Keratinocyte (primary cell): ENCODE results near the gene CNTLN. TPM values are rescaled to one million over a fixed set of nuclear protein-coding genes. Genes with fewer than 3 reads are reported as not detected.
"Not testable (repeated sequence)": the region's sequence is repeated elsewhere in the genome, so short reads cannot be mapped to it uniquely, and the experiment has no call there.

ENCODE experiments used
- DNase-seq: peaks from one replicate; pipeline ENCODE4 v3.0.0-alpha.2; 2011; ENCODE audit warnings: low read depth, missing footprints, low spot score
- FAIRE-seq: peaks from 2 replicates; lab custom pipeline; 2011; peaks lifted over from hg19 to GRCh38; lab: Jason Lieb, UNC
- H2AFZ ChIP-seq: 2 replicates; pipeline ENCODE4 v1.6.0; 2012; ENCODE audit warnings: low read length, control low read depth, inconsistent platforms; ENCODE audit not compliant: control insufficient read depth
- H3K27ac ChIP-seq: 2 replicates; pipeline ENCODE4 v1.5.1; 2011; ENCODE audit warnings: low read length; ENCODE audit not compliant: control insufficient read depth, insufficient read depth
- H3K27me3 ChIP-seq: 3 replicates; pipeline ENCODE4 v1.6.0; 2011; ENCODE audit warnings: low read length; ENCODE audit not compliant: control insufficient read depth, insufficient read depth; ENCODE audit errors: extremely low read depth
- H3K36me3 ChIP-seq, 2 experiments: 2 replicates in 1 of 2; 3 replicates in 1 of 2; pipeline ENCODE4 v1.5.1; 2011; ENCODE audit warnings: low read length in 2 of 2, mild to moderate bottlenecking in 1 of 2; ENCODE audit not compliant: control insufficient read depth in 2 of 2, insufficient read depth in 2 of 2; ENCODE audit errors: extremely low read depth in 1 of 2
- H3K4me1 ChIP-seq: 3 replicates; pipeline ENCODE4 v1.5.1; 2011; ENCODE audit warnings: low read length; ENCODE audit not compliant: control insufficient read depth, insufficient read depth; ENCODE audit errors: extremely low read depth
- H3K4me2 ChIP-seq: 3 replicates; pipeline ENCODE4 v1.6.0; 2011; ENCODE audit warnings: low read depth, low read length; ENCODE audit not compliant: control insufficient read depth, insufficient read depth; ENCODE audit errors: extremely low read depth
- H3K4me3 ChIP-seq, 3 experiments: fragments of 200-600 bp in 1 of 3; sonication (generic) in 1 of 3; 2 replicates in 2 of 3; 3 replicates in 1 of 3; pipeline ENCODE4 v1.5.1; 2011 to 2016; ENCODE audit warnings: low read length in 3 of 3, mild to moderate bottlenecking in 3 of 3, control low read depth in 2 of 3, inconsistent platforms in 1 of 3, low read depth in 1 of 3, mixed read lengths in 1 of 3, mixed run types in 1 of 3, moderate library complexity in 1 of 3; ENCODE audit not compliant: control insufficient read depth in 2 of 3, insufficient read depth in 2 of 3; ENCODE audit errors: extremely low read depth in 1 of 3
- H3K79me2 ChIP-seq: 2 replicates; pipeline ENCODE4 v1.6.0; 2012; ENCODE audit warnings: low read length; ENCODE audit not compliant: control insufficient read depth, insufficient read depth
- H3K9ac ChIP-seq: 3 replicates; pipeline ENCODE4 v1.6.0; 2011; ENCODE audit warnings: low read length; ENCODE audit not compliant: control insufficient read depth, insufficient read depth; ENCODE audit errors: extremely low read depth
- H3K9me1 ChIP-seq: 3 replicates; pipeline ENCODE4 v1.6.0; 2011; ENCODE audit warnings: low read length; ENCODE audit not compliant: control insufficient read depth, insufficient read depth; ENCODE audit errors: extremely low read depth
- H3K9me3 ChIP-seq: 2 replicates; pipeline ENCODE4 v1.5.1; 2012; ENCODE audit warnings: low read depth, low read length; ENCODE audit not compliant: control insufficient read depth
- H4K20me1 ChIP-seq: 3 replicates; pipeline ENCODE4 v1.6.0; 2011; ENCODE audit warnings: low read length; ENCODE audit not compliant: control insufficient read depth, insufficient read depth; ENCODE audit errors: extremely low read depth
- CTCF ChIP-seq, 3 experiments: IDR thresholded peaks in 1 of 3; conservative IDR thresholded peaks in 1 of 3; optimal IDR thresholded peaks in 1 of 3; 2 replicates in 2 of 3; 3 replicates in 1 of 3; pipeline versions ENCODE3 to v1.5.1; 2011; ENCODE audit warnings: low read length in 3 of 3, mild to moderate bottlenecking in 3 of 3, moderate library complexity in 2 of 3, control low read depth in 1 of 3, inconsistent platforms in 1 of 3; ENCODE audit not compliant: insufficient read depth in 2 of 3; ENCODE audit errors: extremely low read depth in 1 of 3
- EZH2 ChIP-seq: IDR thresholded peaks from one replicate; pipeline ENCODE4 v1.6.1; 2012; ENCODE audit warnings: inconsistent platforms, mild to moderate bottlenecking, low read length, moderate library complexity
- dilution Hi-C: fragments of 300-500 bp; cut with MboI; formaldehyde crosslinking; loops from one replicate; pipeline ENCODE4 v1.7.0; 2020; ENCODE audit warnings: low sequenced_read_pairs; ENCODE audit not compliant: extremely low pct_ligation_motif_present
- polyA plus RNA-seq, 5 experiments: library from polyadenylated mRNA; depleted of rRNA in 3 of 5; stranded (reverse) in 3 of 5; stranded (forward) in 1 of 5; unstranded in 1 of 5; fragments of >200 nt; gene quantifications; 1 replicate in 1 of 5; 2 replicates in 3 of 5; 3 replicates in 1 of 5; pipeline versions ENCODE4 v1.2.1 to v1.2.3, GENCODE V29; 2011 to 2012; ENCODE audit warnings: missing spikeins in 2 of 5, low read depth in 1 of 5, low replicate concordance in 1 of 5

CNTLN gene
- polyA plus RNA-seq, 1 donor (not counting 4 experiments of a cell fraction or from before 2014, with no cell fraction given), result 2.4 TPM

GRCh38 chr9:17521100-17521855, 386.4 kb downstream of the CNTLN start:
- Histone ChIP-seq H4K20me1 (no peaks in the 10 kb centered on the region), H3K79me2 (no peaks in the 10 kb centered on the region), H3K4me1 (no peaks in the 10 kb centered on the region), H3K36me3 (no peaks in the 10 kb centered on the region), H3K27ac (no peak overlapping the region), H2AFZ (no peak overlapping the region), H3K9me1 (no peaks in the 10 kb centered on the region), H3K4me3 (no peak overlapping the region), H3K27me3 (no peaks in the 10 kb centered on the region), H3K4me2 (no peak overlapping the region), H3K9ac (no peak overlapping the region), H3K9me3 (no peaks in the 10 kb centered on the region)
- dilution Hi-C loops, result no loop called here
- TF ChIP-seq EZH2, result no peak
- FAIRE-seq (no peak), DNase-seq (no peak)

- H4K20me1 ChIP-seq, H3K4me2 ChIP-seq, H3K4me1 ChIP-seq, DNase-seq, H3K36me3 ChIP-seq, H3K4me3 ChIP-seq, H2AFZ ChIP-seq, FAIRE-seq, H3K27ac ChIP-seq, H3K27me3 ChIP-seq, H3K79me2 ChIP-seq, dilution Hi-C loops, H3K9me1 ChIP-seq, H3K9me3 ChIP-seq, H3K9ac ChIP-seq: not testable (repeated sequence)
Observed at GRCh38 chr9:17526726-17527125, 391.9 kb downstream of the CNTLN start.

GRCh38 chr9:17528859-17529258, 394.0 kb downstream of the CNTLN start:
- H3K4me2 ChIP-seq, result no peak overlapping the region
- FAIRE-seq (no peak), DNase-seq (no peak)
- dilution Hi-C loops, result no loop called here
- no peak overlapping the region for H2AFZ ChIP-seq
- H3K27me3 ChIP-seq, result no peaks in the 10 kb centered on the region
- H3K4me1 ChIP-seq, result no peaks in the 10 kb centered on the region
- H3K79me2 ChIP-seq, result no peaks in the 10 kb centered on the region
- no peak overlapping the region for H3K4me3 ChIP-seq
- TF ChIP-seq EZH2 (no peak), CTCF (optimal IDR thresholded peaks at IDR 0.05 in 1 of 3, IDR thresholded peaks at IDR 0.05 in 1 of 3, conservative IDR thresholded peaks at IDR 0.05 in 1 of 3; ENCODE audit: extremely low read depth in 1 of 3, insufficient read depth in 2 of 3, low read length in 3 of 3) (no peak)
- no peaks in the 10 kb centered on the region for H3K9me3 ChIP-seq
- H3K9me1 ChIP-seq, result no peaks in the 10 kb centered on the region
- no peaks in the 10 kb centered on the region for H4K20me1 ChIP-seq
- no peaks in the 10 kb centered on the region for H3K36me3 ChIP-seq
- H3K9ac ChIP-seq, result no peak overlapping the region
- no peak overlapping the region for H3K27ac ChIP-seq
